IMR-90 (cell line): Measurements from ENCODE around the gene DUSP28. TPM values are rescaled to one million over a fixed set of nuclear protein-coding genes. Genes with fewer than 3 reads are reported as not detected.
A peak's percentile ranks its signal among the peaks of the same experiment; 100 is the strongest.

Experiments used
- ATAC-seq: fragments of 200-7000 bp; cut with Tn5 transposase; 2 replicates; pipeline ENCODE4 v1.9.1; 2020; ENCODE audit warnings: low read depth, mild to moderate bottlenecking, moderate library complexity
- BruUV-seq: library from RNA; stranded (reverse); fragments of 400-500 nt; replicated peaks from 2 replicates; lab custom pipeline; 2021; lab: Mats Ljungman, UMichigan
- CTCF ChIA-PET: fragments of 300-600 bp; formaldehyde crosslinking; extraction: SDS; loops from one replicate; lab custom pipeline; 2021; ENCODE audit warnings: antibody characterized with exemption; lab: Yijun Ruan, JAX
- POLR2A ChIA-PET: fragments of 300-600 bp; sonication (Branson Sonifier 250); formaldehyde crosslinking; loops from one replicate; lab custom pipeline; 2022; ENCODE audit warnings: antibody characterized with exemption; ENCODE audit not compliant: unreplicated experiment; lab: Charles Lee
- DNase-seq: peaks from one replicate; pipeline ENCODE4 v3.0.0; 2013
- H2AFZ ChIP-seq: replicated peaks from 2 replicates; pipeline ENCODE3; 2013; ENCODE audit warnings: low read length, mild to moderate bottlenecking; ENCODE audit not compliant: poor library complexity
- H2AK5ac ChIP-seq: 2 replicates; pipeline ENCODE4 v1.6.1; 2013; ENCODE audit warnings: low read depth, low read length, inconsistent platforms
- H2AK9ac ChIP-seq: replicated peaks from 2 replicates; pipeline ENCODE3; 2013; ENCODE audit warnings: mild to moderate bottlenecking, low read depth, low read length, moderate library complexity; ENCODE audit not compliant: poor library complexity
- H2BK120ac ChIP-seq: 2 replicates; pipeline ENCODE4 v1.6.1; 2013; ENCODE audit warnings: low read depth, low read length, inconsistent platforms
- H2BK15ac ChIP-seq: 3 replicates; pipeline ENCODE4 v1.6.1; 2013; ENCODE audit warnings: low read depth, low read length, inconsistent platforms
- H2BK20ac ChIP-seq: 2 replicates; pipeline ENCODE4 v1.6.1; 2013; ENCODE audit warnings: low read depth, mild to moderate bottlenecking, inconsistent platforms, low read length, moderate library complexity
- H2BK5ac ChIP-seq: 2 replicates; pipeline ENCODE4 v1.6.1; 2013; ENCODE audit warnings: mild to moderate bottlenecking, low read depth, low read length, inconsistent platforms; ENCODE audit not compliant: poor library complexity, severe bottlenecking
- H3K14ac ChIP-seq: replicated peaks from 2 replicates; pipeline ENCODE4 v1.6.1; 2013; ENCODE audit warnings: low read depth, low read length, inconsistent platforms
- H3K18ac ChIP-seq: 2 replicates; pipeline ENCODE4 v1.6.1; 2013; ENCODE audit warnings: low read depth, low read length, control low read depth
- H3K23ac ChIP-seq: 2 replicates; pipeline ENCODE4 v1.6.1; 2013; ENCODE audit warnings: low read depth, low read length, inconsistent platforms
- H3K27ac ChIP-seq: 2 replicates; pipeline ENCODE4 v1.5.1; 2013; ENCODE audit warnings: mild to moderate bottlenecking, control low read depth, low read length; ENCODE audit not compliant: insufficient read depth
- H3K27me3 ChIP-seq: 2 replicates; pipeline ENCODE4 v1.6.1; 2013; ENCODE audit warnings: low read length; ENCODE audit not compliant: control insufficient read depth, insufficient read depth
- H3K36me3 ChIP-seq: 2 replicates; pipeline ENCODE4 v1.6.1; 2013; ENCODE audit warnings: low read length, mixed read lengths; ENCODE audit not compliant: control insufficient read depth, insufficient read depth
- H3K4ac ChIP-seq: 2 replicates; pipeline ENCODE4 v1.6.1; 2013; ENCODE audit warnings: low read depth, low read length, inconsistent platforms
- H3K4me1 ChIP-seq: 2 replicates; pipeline ENCODE4 v1.6.1; 2013; ENCODE audit warnings: low read length, mixed read lengths; ENCODE audit not compliant: control insufficient read depth, insufficient read depth
- H3K4me2 ChIP-seq: 2 replicates; pipeline ENCODE4 v1.6.1; 2013; ENCODE audit warnings: low read depth, mild to moderate bottlenecking, control low read depth, low read length, moderate library complexity
- H3K4me3 ChIP-seq: 2 replicates; pipeline ENCODE4 v1.5.1; 2013; ENCODE audit warnings: low read depth, mild to moderate bottlenecking, control low read depth, low read length, moderate library complexity; ENCODE audit not compliant: insufficient read depth
- H3K56ac ChIP-seq: 2 replicates; pipeline ENCODE4 v1.6.1; 2013; ENCODE audit warnings: low read length, inconsistent platforms; ENCODE audit not compliant: insufficient read depth; ENCODE audit errors: extremely low read depth
- H3K79me1 ChIP-seq, 2 experiments: 2 replicates each; pipeline ENCODE4 v1.6.1; 2013; ENCODE audit warnings: low read length in 2 of 2, inconsistent platforms in 1 of 2, low read depth in 1 of 2
- H3K9ac ChIP-seq: 2 replicates; pipeline ENCODE4 v1.6.1; 2013; ENCODE audit warnings: low read depth, low read length, control low read depth
- H3K9me1 ChIP-seq: 2 replicates; pipeline ENCODE4 v1.6.1; 2013; ENCODE audit warnings: low read length, inconsistent platforms; ENCODE audit not compliant: insufficient read depth
- H3K9me3 ChIP-seq: 2 replicates; pipeline ENCODE4 v1.6.1; 2013; ENCODE audit warnings: low read length; ENCODE audit not compliant: control insufficient read depth, insufficient read depth
- H4K20me1 ChIP-seq: 2 replicates; pipeline ENCODE4 v1.6.1; 2013; ENCODE audit warnings: low read length, inconsistent platforms; ENCODE audit not compliant: insufficient read depth
- H4K5ac ChIP-seq: 2 replicates; pipeline ENCODE4 v1.6.1; 2013; ENCODE audit warnings: mild to moderate bottlenecking, low read depth, low read length, control low read depth
- H4K8ac ChIP-seq, 2 experiments: 2 replicates each; pipeline ENCODE4 v1.6.1; 2013; ENCODE audit warnings: low read depth in 2 of 2, low read length in 2 of 2, control low read depth in 1 of 2, inconsistent platforms in 1 of 2
- H4K91ac ChIP-seq: 2 replicates; pipeline ENCODE4 v1.6.1; 2013; ENCODE audit warnings: low read depth, low read length, inconsistent platforms; ENCODE audit not compliant: insufficient read depth
- CEBPB ChIP-seq: IDR thresholded peaks from 2 replicates; pipeline ENCODE4 v1.6.1; 2012; ENCODE audit warnings: low read depth, low read length, improper control_type of control experiment
- CHD1 ChIP-seq: IDR thresholded peaks from 2 replicates; pipeline ENCODE4 v1.6.1; 2012; ENCODE audit warnings: low read depth, low read length, improper control_type of control experiment
- MXI1 ChIP-seq: IDR thresholded peaks from 2 replicates; pipeline ENCODE4 v1.6.1; 2012; ENCODE audit warnings: low read depth, mild to moderate bottlenecking, low read length, moderate library complexity, borderline replicate concordance
- NFE2L2 ChIP-seq: fragments of 150-350 bp; IDR thresholded peaks from 2 replicates; pipeline ENCODE4 v1.6.1; 2016; ENCODE audit warnings: low read depth, mild to moderate bottlenecking, low read length
- POLR2A ChIP-seq: IDR thresholded peaks from 2 replicates; pipeline ENCODE4 v1.6.1; 2012; ENCODE audit warnings: mild to moderate bottlenecking, low read depth, low read length
- RAD21 ChIP-seq: IDR thresholded peaks from 2 replicates; pipeline ENCODE4 v1.6.1; 2012; ENCODE audit warnings: low read length, improper control_type of control experiment
- RCOR1 ChIP-seq: IDR thresholded peaks from 2 replicates; pipeline ENCODE4 v1.6.1; 2012; ENCODE audit warnings: mild to moderate bottlenecking, low read length, improper control_type of control experiment; ENCODE audit not compliant: insufficient replicate concordance
- RFX5 ChIP-seq: IDR thresholded peaks from 2 replicates; pipeline ENCODE4 v1.8.0; 2012; ENCODE audit warnings: low read depth, mild to moderate bottlenecking, low read length, moderate library complexity
- SMC3 ChIP-seq: fragments of 150-350 bp; IDR thresholded peaks from 2 replicates; pipeline ENCODE4 v1.6.1; 2016; ENCODE audit warnings: low read depth, mild to moderate bottlenecking, antibody characterized with exemption, low read length, moderate library complexity
- WGBS, 2 experiments: methylation state at CpG; one replicate each; pipeline versions ENCODE4 v1.1.5 to v1.1.7; 2013; ENCODE audit warnings: missing lambda C conversion rate in 2 of 2; ENCODE audit not compliant: insufficient read length in 1 of 2; ENCODE audit errors: extremely low coverage in 2 of 2; 5-methylcytosine and 5-hydroxymethylcytosine counted together
- dilution Hi-C: fragments of 300-500 bp; cut with HindIII; formaldehyde crosslinking; loops from one replicate; pipeline ENCODE4 v1.14.3; 2018; ENCODE audit warnings: low sequenced_read_pairs; ENCODE audit not compliant: unreplicated experiment
- in situ Hi-C: fragments of 300-500 bp; cut with MboI; formaldehyde crosslinking; loops from 3 replicates; pipeline ENCODE4 v1.14.3; 2019; ENCODE audit warnings: low sequenced_read_pairs, inconsistent platforms, mixed read lengths
- intact Hi-C: fragments of 100-400 bp; cut with micrococcal nuclease; formaldehyde crosslinking; loops from 2 replicates; pipeline ENCODE4 v1.10.0; 2022
- polyA plus RNA-seq, 3 experiments: library from polyadenylated mRNA; depleted of rRNA; stranded (reverse); fragments of >200 nt; gene quantifications; 2 replicates each; pipeline ENCODE4 v1.2.3, GENCODE V29; 2012; ENCODE audit warnings: low replicate concordance in 1 of 3
- total RNA-seq: library from RNA; depleted of rRNA; stranded (reverse); fragments of >200 nt; gene quantifications from 2 replicates; pipeline ENCODE4 v1.2.3, GENCODE V29; 2012
- TF ChIP-seq, protein P1 (sequence below): fragments of 150-350 bp; IDR thresholded peaks from 2 replicates; pipeline ENCODE4 v1.6.1; 2016; ENCODE audit warnings: low read depth, mild to moderate bottlenecking, low read length, moderate library complexity, borderline replicate concordance
- TF ChIP-seq, protein P2 (sequence below): fragments of 150-350 bp; IDR thresholded peaks from 2 replicates; pipeline ENCODE4 v1.6.1; 2017; ENCODE audit warnings: mild to moderate bottlenecking, antibody characterized with exemption, low read length, low read depth
- TF ChIP-seq, protein P3 (sequence below): conservative IDR thresholded peaks from 2 replicates; pipeline ENCODE4 v1.5.1; 2012; ENCODE audit warnings: mild to moderate bottlenecking, low read depth, low read length, improper control_type of control experiment

Gene DUSP28
- total and polyA plus RNA-seq, 2 of the 4 experiments (the other 2 are of a cell fraction), result 1.1 to 3.3 TPM

GRCh38 chr2:240595381-240596079 lies 35.4 kb downstream of the DUSP28 start:
- dilution Hi-C loops, result no loop called here
- CTCF ChIA-PET, result no interaction called here

More at GRCh38 chr2:240595381-240596079, 35.4 kb downstream of the DUSP28 start:
- H3K27me3 ChIP-seq, result no peaks in the 10 kb centered on the region
- H3K14ac ChIP-seq, result no peak overlapping the region
- H3K4me2 ChIP-seq, result no peak overlapping the region
- no peak overlapping the region for H3K56ac ChIP-seq
- no peaks in the 10 kb centered on the region; the same call in 1 of the 2 replicates for H4K20me1 ChIP-seq
- peaks cover 0 to 22% of the 10 kb centered on the region in 2 experiments; a peak in 2 of 4 replicates for H3K79me1 ChIP-seq
- POLR2A ChIA-PET, result no interaction called here
- no peaks in the 10 kb centered on the region for H3K9me1 ChIP-seq
- H3K4ac ChIP-seq, result no peak overlapping the region
- peaks cover 35% of the 10 kb centered on the region for H3K36me3 ChIP-seq
- no peak overlapping the region for H3K4me3 ChIP-seq
- H3K18ac ChIP-seq, result no peak overlapping the region
- H2BK5ac ChIP-seq, result no peak overlapping the region
- no TSS peak for BruUV-seq
- H2BK20ac ChIP-seq, result no peak overlapping the region
- H2AFZ ChIP-seq, result no peak overlapping the region
- no peak for DNase-seq
- intact Hi-C loops (no loop called here), in situ Hi-C loops (no loop called here)
- H2BK15ac ChIP-seq, result no peak overlapping the region
- no peaks in the 10 kb centered on the region for H3K9me3 ChIP-seq
- peak; percentile 64 for ATAC-seq
- no peak overlapping the region for H4K5ac ChIP-seq
- no peak overlapping the region for H2AK5ac ChIP-seq
- no peaks in the 10 kb centered on the region for H3K4me1 ChIP-seq
- TF ChIP-seq, protein P1, sequence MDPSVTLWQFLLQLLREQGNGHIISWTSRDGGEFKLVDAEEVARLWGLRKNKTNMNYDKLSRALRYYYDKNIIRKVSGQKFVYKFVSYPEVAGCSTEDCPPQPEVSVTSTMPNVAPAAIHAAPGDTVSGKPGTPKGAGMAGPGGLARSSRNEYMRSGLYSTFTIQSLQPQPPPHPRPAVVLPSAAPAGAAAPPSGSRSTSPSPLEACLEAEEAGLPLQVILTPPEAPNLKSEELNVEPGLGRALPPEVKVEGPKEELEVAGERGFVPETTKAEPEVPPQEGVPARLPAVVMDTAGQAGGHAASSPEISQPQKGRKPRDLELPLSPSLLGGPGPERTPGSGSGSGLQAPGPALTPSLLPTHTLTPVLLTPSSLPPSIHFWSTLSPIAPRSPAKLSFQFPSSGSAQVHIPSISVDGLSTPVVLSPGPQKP, result no peak
- TF ChIP-seq SMC3 (peak; percentile 23; the same call in 1 of the 2 replicates), NFE2L2 (no peak), CEBPB (no peak), POLR2A (no peak), CHD1 (no peak), RCOR1 (no peak), RAD21 (peak; percentile 30; the same call in 1 of the 2 replicates), RFX5 (no peak), MXI1 (no peak)
- TF ChIP-seq, protein P2, sequence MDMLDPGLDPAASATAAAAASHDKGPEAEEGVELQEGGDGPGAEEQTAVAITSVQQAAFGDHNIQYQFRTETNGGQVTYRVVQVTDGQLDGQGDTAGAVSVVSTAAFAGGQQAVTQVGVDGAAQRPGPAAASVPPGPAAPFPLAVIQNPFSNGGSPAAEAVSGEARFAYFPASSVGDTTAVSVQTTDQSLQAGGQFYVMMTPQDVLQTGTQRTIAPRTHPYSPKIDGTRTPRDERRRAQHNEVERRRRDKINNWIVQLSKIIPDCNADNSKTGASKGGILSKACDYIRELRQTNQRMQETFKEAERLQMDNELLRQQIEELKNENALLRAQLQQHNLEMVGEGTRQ, result no peak
- TF ChIP-seq, protein P3, sequence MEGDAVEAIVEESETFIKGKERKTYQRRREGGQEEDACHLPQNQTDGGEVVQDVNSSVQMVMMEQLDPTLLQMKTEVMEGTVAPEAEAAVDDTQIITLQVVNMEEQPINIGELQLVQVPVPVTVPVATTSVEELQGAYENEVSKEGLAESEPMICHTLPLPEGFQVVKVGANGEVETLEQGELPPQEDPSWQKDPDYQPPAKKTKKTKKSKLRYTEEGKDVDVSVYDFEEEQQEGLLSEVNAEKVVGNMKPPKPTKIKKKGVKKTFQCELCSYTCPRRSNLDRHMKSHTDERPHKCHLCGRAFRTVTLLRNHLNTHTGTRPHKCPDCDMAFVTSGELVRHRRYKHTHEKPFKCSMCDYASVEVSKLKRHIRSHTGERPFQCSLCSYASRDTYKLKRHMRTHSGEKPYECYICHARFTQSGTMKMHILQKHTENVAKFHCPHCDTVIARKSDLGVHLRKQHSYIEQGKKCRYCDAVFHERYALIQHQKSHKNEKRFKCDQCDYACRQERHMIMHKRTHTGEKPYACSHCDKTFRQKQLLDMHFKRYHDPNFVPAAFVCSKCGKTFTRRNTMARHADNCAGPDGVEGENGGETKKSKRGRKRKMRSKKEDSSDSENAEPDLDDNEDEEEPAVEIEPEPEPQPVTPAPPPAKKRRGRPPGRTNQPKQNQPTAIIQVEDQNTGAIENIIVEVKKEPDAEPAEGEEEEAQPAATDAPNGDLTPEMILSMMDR, result 0 out of 2 replicates have a peak, but pooled peaks have one; percentile 29
- H3K23ac ChIP-seq, result no peak overlapping the region
- WGBS, 2 experiments, result 69% methylated on average over 11 of the region's 18 CpGs; no CpG with 5 or more reads in 1 of the 2 experiments
- H4K91ac ChIP-seq, result no peak overlapping the region
- H4K8ac ChIP-seq, result no peak overlapping the region
- no peak overlapping the region for H2BK120ac ChIP-seq
- no peak overlapping the region for H2AK9ac ChIP-seq
- no peak overlapping the region for H3K27ac ChIP-seq
- H3K9ac ChIP-seq, result no peak overlapping the region
